Thyroid gland (tissue), 4 donors: ENCODE data around the gene NEDD4L. TPM values are rescaled to one million over a fixed set of nuclear protein-coding genes. Genes with fewer than 3 reads are reported as not detected.
"Not testable (repeated sequence)": the region's sequence is repeated elsewhere in the genome, so short reads cannot be mapped to it uniquely, and the experiment has no call there.

Experiments used
- DNase-seq, 2 donors: peaks; one replicate each; pipeline ENCODE4 v3.0.0-alpha.2; 2019
- H3K27ac ChIP-seq, 3 donors: fragments of 200-600 bp; sonication (generic); 1 replicate in 2 of 3; 2 replicates in 1 of 3; pipeline ENCODE4 v1.5.1; 2016 to 2019; ENCODE audit warnings: mild to moderate bottlenecking in 1 of 3, moderate library complexity in 1 of 3
- H3K27me3 ChIP-seq: fragments of 200-600 bp; sonication (generic); one replicate; pipeline ENCODE4 v1.5.1; 2019
- H3K36me3 ChIP-seq, 2 donors: fragments of 200-600 bp; sonication (generic); one replicate each; pipeline ENCODE4 v1.5.1; 2016 to 2019
- H3K4me1 ChIP-seq, 2 donors: fragments of 200-600 bp; sonication (generic); one replicate each; pipeline ENCODE4 v1.5.1; 2017 to 2019
- H3K4me3 ChIP-seq, 3 donors: fragments of 200-600 bp; sonication (generic); replicated peaks in 1 of 3; 1 replicate in 2 of 3; 2 replicates in 1 of 3; pipeline ENCODE4 v1.5.1; 2016; ENCODE audit warnings: mild to moderate bottlenecking in 1 of 3
- H3K9me3 ChIP-seq: fragments of 200-600 bp; sonication (generic); one replicate; pipeline ENCODE4 v1.5.1; 2017
- POLR2A ChIP-seq, 2 donors: fragments of 450-650 bp; IDR thresholded peaks; one replicate each; pipeline ENCODE4 v1.6.1; 2017; ENCODE audit warnings: antibody characterized with exemption in 2 of 2, mild to moderate bottlenecking in 2 of 2, moderate library complexity in 1 of 2
- WGBS, 2 donors: methylation state at CpG; one replicate each; pipeline ENCODE4 v1.1.5; 2017; 5-methylcytosine and 5-hydroxymethylcytosine counted together
- intact Hi-C: fragments of 100-400 bp; cut with DNase I; formaldehyde crosslinking; loops from one replicate; pipeline ENCODE4 v1.15.1; 2023
- total RNA-seq, 4 donors: library from RNA; depleted of rRNA; stranded (reverse); fragments of >200 nt; gene quantifications; one replicate each; pipeline ENCODE4 v1.2.3, GENCODE V29; 2016
- TF ChIP-seq, protein P1 (sequence below), 6 experiments: fragments of 200-600 bp in 3 of 6; fragments of 450-650 bp in 3 of 6; sonication (generic) in 3 of 6; IDR thresholded peaks; one replicate each; pipeline ENCODE4 v1.5.1; 2016 to 2019; ENCODE audit warnings: antibody characterized with exemption in 6 of 6, mild to moderate bottlenecking in 2 of 6, inconsistent platforms in 1 of 6, moderate library complexity in 1 of 6

NEDD4L gene
- total RNA-seq, result 100 to 1,000 TPM in 1 of 4 donors, 10 to 100 TPM in 3; 61.5 to 105 (median 78.0) TPM

DNA sequence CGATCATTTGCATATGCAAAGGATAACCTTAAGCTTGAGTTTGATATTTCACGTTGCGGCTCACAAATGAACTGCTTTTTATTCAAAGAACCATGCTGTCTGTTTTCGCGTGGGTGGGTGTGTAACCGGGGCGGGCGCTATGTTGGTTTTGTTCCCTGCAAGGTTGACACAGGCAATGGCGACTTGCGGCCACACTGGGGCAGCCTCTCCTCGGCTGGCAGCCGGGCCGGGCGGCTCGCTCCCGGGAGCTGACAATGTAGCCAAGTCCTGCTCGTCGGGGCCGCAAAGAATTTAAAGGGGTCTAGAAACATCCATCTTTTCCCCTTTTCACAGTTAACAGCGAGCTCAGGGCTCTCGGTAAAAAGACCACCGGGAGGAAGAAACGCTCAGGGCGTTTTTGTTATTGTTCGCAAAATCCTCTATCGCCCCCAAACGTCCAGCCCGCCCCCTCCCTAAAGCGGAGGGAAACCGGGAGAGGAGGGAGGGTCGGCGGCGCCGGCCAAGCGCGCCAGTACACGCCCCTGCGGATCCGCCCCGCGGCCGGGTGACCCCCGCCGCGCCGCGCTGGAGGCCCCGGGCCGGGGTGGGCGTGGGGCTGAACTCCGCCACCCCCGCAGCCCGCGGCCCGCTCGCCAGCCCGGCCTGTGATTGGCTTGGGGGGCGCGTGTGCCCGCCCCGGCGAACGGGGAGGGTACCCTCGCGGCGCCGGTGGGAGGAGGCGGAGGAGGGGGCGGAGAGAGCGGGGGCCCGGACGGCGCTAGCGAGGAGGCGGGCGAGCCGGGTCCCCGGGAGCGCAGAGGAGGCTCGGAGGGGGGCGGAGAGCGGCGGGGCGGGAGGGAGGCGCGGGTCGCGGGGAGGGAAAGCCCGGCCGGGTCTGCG lies at the start of gene NEDD4L:
TSS of gene NEDD4L (plus strand) at position 736 of the 879 bp plus-strand sequence. CDS start 435 bp downstream, outside the sequence.
- DNase-seq, result peak; percentile 90
- Histone ChIP-seq H3K36me3 (no peaks in the 10 kb centered on the region), H3K9me3 (no peaks in the 10 kb centered on the region), H3K27ac (peak within 1 kb of the TSS; percentile 75 to 93 (median 88)), H3K27me3 (no peaks in the 10 kb centered on the region), H3K4me1 (peaks cover 19 to 30% of the 10 kb centered on the region in 2 donors), H3K4me3 (peak within 1 kb of the TSS; percentile 67 to 98 (median 84))
- TF ChIP-seq POLR2A (IDR thresholded peaks at IDR 0.05), result peak in 1 of 2 donors; percentile 74
- TF ChIP-seq, protein P1, sequence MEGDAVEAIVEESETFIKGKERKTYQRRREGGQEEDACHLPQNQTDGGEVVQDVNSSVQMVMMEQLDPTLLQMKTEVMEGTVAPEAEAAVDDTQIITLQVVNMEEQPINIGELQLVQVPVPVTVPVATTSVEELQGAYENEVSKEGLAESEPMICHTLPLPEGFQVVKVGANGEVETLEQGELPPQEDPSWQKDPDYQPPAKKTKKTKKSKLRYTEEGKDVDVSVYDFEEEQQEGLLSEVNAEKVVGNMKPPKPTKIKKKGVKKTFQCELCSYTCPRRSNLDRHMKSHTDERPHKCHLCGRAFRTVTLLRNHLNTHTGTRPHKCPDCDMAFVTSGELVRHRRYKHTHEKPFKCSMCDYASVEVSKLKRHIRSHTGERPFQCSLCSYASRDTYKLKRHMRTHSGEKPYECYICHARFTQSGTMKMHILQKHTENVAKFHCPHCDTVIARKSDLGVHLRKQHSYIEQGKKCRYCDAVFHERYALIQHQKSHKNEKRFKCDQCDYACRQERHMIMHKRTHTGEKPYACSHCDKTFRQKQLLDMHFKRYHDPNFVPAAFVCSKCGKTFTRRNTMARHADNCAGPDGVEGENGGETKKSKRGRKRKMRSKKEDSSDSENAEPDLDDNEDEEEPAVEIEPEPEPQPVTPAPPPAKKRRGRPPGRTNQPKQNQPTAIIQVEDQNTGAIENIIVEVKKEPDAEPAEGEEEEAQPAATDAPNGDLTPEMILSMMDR (IDR thresholded peaks at IDR 0.05), result peak; percentile 79 to 95 (median 85)
- intact Hi-C loops, result loop anchor here (5.0 to 10.0 kb wide), 2 partner anchors 79 to 271 kb away; no protein-coding TSS in a partner anchor
- 0 to 1% methylated on average over 33 to 40 of the region's 91 CpGs for WGBS, 2 donors

DNA sequence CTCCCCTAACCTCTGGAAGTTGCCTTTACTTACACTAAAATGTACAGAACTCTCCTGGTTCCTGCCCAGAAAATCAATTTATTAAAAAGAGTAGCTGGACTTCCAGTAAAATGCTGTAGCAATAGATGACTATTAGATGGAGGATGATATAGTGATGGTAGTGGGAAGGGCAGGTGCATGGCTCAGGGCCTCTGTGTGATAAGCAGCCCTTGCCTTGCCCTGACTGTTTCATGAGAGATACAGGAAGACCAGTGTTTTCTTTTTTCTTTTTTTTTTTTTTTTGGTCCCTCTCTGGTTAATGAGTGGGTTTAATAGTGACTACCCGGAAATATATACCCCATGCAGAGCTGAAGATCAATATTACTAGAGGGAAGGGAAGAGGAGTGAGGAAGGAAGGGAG lies 48.7 kb upstream of the NEDD4L start:
- Histone ChIP-seq H3K27ac (no peak overlapping the region), H3K4me1 (no peaks in the 10 kb centered on the region), H3K4me3 (no peak overlapping the region), H3K27me3 (no peaks in the 10 kb centered on the region), H3K9me3 (no peaks in the 10 kb centered on the region), H3K36me3 (no peaks in the 10 kb centered on the region)
- intact Hi-C loops, result no loop called here
- DNase-seq, result no peak
- TF ChIP-seq, protein P1 (IDR thresholded peaks at IDR 0.05), result no peak
- TF ChIP-seq POLR2A (IDR thresholded peaks at IDR 0.05), result no peak
- WGBS, 2 donors, result 81 to 83% methylated on average over 1 of the region's 1 CpG

DNA sequence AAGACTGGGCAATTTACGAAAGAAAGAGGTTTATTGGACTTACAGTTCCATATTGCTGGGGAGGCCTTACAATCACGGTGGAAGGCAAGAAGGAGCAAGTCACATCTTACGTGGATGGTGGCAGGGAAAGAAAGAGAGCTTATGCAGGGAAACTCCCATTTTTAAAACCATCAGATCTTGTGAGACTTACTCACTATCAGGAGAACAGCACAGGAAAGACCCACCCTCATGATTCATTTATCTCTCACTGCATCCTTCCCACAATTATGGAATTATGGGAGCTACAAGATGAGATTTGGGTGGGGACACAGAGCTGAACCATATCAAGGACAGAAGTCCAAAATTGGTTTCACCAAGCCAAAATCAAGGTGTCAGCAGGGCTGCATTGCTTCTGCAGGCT lies 47.1 kb upstream of the NEDD4L start:
- H3K4me3 ChIP-seq, H3K27ac ChIP-seq, H3K4me1 ChIP-seq, H3K36me3 ChIP-seq, intact Hi-C loops, H3K9me3 ChIP-seq, H3K27me3 ChIP-seq, DNase-seq: not testable (repeated sequence)
- WGBS, 2 donors, result 96 to 97% methylated on average over 3 of the region's 3 CpGs

- DNase-seq, result no peak
- 53 to 76% methylated on average over 2 of the region's 2 CpGs for WGBS, 2 donors
- TF ChIP-seq, protein P1 (IDR thresholded peaks at IDR 0.05), result no peak
- no peak for TF ChIP-seq POLR2A (IDR thresholded peaks at IDR 0.05)
- H3K9me3 ChIP-seq, result no peaks in the 10 kb centered on the region
- no peak overlapping the region for H3K4me3 ChIP-seq
- intact Hi-C loops, result no loop called here
- no peak overlapping the region for H3K27ac ChIP-seq
- H3K4me1 ChIP-seq, result no peaks in the 10 kb centered on the region
- no peaks in the 10 kb centered on the region for H3K36me3 ChIP-seq
- no peaks in the 10 kb centered on the region for H3K27me3 ChIP-seq
These were observed 46.2 kb upstream of the NEDD4L start for GRCh38 chr18:57997820-57998219.

DNA sequence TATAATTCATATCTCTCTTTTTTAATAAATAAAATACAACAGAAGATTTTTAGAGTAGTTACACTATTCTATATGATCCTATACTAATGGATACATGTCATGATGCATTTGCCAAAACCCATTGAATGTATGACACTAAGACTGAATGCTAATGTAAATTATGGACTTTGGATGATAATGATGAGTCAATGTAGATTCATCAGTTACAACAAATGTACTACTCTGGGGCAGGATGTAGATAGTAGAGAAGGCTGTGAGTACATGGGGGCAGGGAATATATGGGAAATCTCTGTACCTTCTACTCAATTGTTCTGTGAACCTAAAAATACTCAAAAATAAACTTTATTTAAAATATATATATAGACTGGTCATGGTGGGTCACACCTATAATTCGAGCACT lies 45.6 kb upstream of the NEDD4L start:
- Histone ChIP-seq H3K27ac (no peak overlapping the region), H3K9me3 (no peaks in the 10 kb centered on the region), H3K36me3 (no peaks in the 10 kb centered on the region), H3K4me3 (no peak overlapping the region), H3K27me3 (no peaks in the 10 kb centered on the region), H3K4me1 (no peaks in the 10 kb centered on the region)
- no peak for DNase-seq
- intact Hi-C loops, result no loop called here
- TF ChIP-seq, protein P1 (IDR thresholded peaks at IDR 0.05), result no peak
- WGBS, 2 donors, result 91 to 92% methylated on average over 1 of the region's 1 CpG
